Coronary artery (tissue), 2 donors: ENCODE data around the gene DTNA.
A peak's percentile ranks its signal among the peaks of the same experiment; 100 is the strongest.

Experiments
- DNase-seq: peaks from one replicate; pipeline ENCODE4 v3.0.0-alpha.2; 2017; ENCODE audit warnings: low spot score
- H3K27ac ChIP-seq, 2 donors: fragments of 200-600 bp; sonication (generic); one replicate each; pipeline ENCODE4 v1.5.1; 2016 to 2019
- H3K4me3 ChIP-seq: fragments of 200-600 bp; sonication (generic); 2 replicates; pipeline ENCODE4 v1.5.1; 2016; ENCODE audit warnings: mild to moderate bottlenecking, moderate library complexity
- TF ChIP-seq, protein P1 (sequence below): fragments of 200-600 bp; sonication (generic); IDR thresholded peaks from one replicate; pipeline ENCODE4 v1.5.1; 2019; ENCODE audit warnings: antibody characterized with exemption

Gene DTNA

DNA sequence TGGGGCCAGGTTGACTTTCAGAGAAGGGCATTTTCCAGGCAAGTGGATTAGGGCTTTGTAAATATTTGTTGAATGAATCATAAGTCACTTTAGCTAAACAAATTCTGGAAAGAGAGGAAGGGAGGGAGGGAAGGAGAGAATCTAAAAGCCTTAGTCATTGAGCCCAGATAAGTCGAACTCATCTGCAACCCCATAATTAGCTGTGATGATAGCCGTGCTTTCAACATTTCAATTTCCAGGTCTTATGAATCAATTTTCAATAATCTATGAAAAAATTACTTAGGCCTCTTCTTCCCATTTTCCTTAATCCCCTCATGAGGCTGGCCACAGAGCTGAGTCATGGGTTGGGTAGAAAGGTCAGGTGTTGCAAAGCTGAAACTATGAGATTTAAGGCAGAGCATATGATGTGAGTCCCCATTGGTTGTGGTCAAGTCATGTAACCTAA is 219.3 kb downstream of the DTNA start:
- H3K27ac ChIP-seq: peak overlapping the region in 1 of 2 donors; percentile 1
- TF ChIP-seq, protein P1, sequence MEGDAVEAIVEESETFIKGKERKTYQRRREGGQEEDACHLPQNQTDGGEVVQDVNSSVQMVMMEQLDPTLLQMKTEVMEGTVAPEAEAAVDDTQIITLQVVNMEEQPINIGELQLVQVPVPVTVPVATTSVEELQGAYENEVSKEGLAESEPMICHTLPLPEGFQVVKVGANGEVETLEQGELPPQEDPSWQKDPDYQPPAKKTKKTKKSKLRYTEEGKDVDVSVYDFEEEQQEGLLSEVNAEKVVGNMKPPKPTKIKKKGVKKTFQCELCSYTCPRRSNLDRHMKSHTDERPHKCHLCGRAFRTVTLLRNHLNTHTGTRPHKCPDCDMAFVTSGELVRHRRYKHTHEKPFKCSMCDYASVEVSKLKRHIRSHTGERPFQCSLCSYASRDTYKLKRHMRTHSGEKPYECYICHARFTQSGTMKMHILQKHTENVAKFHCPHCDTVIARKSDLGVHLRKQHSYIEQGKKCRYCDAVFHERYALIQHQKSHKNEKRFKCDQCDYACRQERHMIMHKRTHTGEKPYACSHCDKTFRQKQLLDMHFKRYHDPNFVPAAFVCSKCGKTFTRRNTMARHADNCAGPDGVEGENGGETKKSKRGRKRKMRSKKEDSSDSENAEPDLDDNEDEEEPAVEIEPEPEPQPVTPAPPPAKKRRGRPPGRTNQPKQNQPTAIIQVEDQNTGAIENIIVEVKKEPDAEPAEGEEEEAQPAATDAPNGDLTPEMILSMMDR: no peak
- H3K4me3 ChIP-seq: no peak overlapping the region
- no peak for DNase-seq

DNA sequence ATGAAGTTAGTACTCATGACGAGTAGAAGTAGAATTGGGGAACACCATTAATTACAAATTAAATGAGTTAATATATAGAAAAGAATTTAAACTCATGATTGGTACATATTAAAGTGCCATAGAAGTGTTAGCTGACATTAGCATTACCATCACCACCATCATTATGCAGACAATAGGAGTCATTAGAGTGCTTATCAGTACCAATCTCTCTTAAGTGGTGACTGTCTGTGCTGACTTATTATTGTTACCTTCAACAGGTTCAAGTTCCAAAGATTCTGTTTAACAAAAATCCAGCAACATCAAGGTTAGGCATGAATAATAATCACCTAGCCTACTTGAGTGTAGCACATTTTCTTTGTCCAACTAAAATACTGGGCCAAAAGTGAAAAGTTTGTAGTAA is 222.3 kb downstream of the DTNA start:
- Histone ChIP-seq H3K27ac (no peak overlapping the region), H3K4me3 (no peak overlapping the region)
- no peak for DNase-seq
- TF ChIP-seq, protein P1: no peak

DNA sequence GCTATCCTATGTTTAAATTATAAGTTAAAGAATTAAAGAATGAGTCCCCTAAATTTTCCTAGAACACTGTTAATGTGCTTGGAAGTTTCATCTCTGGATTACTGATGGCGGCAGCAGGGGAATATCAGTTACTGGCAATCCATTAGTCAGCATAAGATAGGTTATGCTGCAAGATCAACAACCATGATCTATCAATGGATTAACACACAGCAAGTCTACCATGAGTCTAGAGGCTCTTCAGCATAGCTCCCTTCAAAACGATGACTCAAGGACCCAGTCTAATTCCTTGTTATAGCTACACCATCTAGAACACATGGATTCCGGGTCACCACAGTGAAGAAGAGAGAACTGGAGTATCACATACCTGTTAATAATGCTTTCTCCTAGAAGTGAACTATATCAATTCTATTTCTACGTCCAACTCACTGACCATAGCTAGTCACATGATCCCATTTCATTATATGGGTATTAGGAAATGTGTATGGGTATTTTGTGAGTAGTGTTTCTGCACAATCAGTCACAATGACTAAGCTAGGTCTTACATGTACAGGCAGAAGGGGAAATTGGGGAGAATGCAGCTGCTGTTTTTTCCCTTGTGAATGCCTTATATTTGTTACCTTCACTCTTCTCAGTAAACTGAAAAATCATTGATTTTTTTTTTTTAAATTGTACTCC is 222.8 kb downstream of the DTNA start:
- Histone ChIP-seq H3K27ac (no peak overlapping the region), H3K4me3 (no peak overlapping the region)
- no peak for DNase-seq
- TF ChIP-seq, protein P1: no peak

DNA sequence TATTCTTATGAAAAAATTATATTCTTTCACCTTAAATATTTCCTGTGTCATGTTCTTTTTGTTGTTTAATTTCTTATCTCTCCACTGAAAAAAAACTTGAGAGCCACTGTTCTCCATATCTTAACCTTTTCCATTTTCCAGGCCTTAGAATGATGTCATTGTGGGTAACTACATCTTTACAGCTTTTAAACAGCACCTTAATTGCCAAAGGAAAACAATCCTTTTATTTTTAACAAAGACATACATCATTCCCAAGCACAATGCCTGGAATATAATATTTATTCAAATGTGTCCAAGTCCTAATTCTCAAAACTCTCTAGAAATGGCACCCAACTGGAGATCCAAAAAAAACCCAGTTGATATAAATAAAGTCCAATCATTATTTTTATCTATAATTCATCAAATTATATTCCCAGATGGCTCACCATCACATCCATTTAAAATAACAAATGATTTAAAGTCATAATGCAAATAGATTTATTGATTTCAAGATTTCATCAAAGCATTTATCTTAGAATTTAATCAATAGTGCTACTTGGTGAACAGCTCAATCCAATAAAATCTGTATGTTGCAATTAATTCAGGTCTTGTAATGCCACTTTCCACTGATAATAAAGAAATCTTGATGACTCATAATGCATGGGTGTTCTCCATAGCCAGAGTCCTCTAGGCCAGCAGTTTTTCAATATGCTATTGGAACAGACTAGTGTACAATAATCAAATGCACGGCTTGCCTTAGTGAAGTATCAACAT is 224.0 kb downstream of the DTNA start:
- TF ChIP-seq, protein P1: no peak
- H3K27ac ChIP-seq: no peak overlapping the region
- DNase-seq: no peak
- H3K4me3 ChIP-seq: no peak overlapping the region

DNA sequence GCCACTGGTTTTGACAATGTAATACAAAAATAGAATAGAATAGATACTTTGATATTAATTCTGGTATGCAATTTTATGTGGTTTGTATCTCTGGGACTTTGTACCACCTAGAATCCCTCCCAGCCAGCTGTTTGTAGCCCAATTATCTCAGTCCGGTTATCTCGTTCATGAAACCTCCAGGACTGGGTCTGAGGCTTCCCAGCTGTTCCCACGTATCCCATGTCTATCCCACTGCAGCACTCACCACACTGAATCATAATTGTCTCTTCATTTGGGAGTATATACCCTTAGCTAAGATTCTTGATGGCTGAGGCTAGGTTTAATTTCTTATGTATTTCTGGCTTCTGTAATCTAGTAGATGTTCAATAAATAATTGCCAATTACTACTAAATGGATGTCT is 226.7 kb downstream of the DTNA start:
- H3K4me3 ChIP-seq: no peak overlapping the region
- TF ChIP-seq, protein P1: no peak
- no peak for DNase-seq
- H3K27ac ChIP-seq: no peak overlapping the region

DNA sequence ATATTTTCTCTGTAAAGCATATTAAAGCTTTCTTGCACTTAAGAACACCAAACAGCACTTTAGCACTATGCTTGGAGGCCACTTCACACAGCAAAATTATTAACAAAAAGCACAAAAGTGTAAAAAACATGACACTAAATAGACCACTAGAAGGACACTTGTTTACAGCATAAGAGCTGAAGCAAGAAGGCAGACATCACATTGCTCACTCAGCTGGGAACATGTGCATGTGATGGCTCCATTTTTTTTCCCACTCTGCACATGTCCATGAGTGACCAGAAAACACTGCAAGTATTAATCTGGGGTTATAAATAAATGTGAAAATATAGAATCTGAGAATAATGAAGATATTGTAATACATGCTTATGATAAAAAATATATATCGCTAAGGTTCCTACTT is 228.0 kb downstream of the DTNA start:
- TF ChIP-seq, protein P1: no peak
- H3K27ac ChIP-seq: no peak overlapping the region
- H3K4me3 ChIP-seq: no peak overlapping the region
- DNase-seq: no peak
